ENCODE results near the gene TRPV4.

DNA sequence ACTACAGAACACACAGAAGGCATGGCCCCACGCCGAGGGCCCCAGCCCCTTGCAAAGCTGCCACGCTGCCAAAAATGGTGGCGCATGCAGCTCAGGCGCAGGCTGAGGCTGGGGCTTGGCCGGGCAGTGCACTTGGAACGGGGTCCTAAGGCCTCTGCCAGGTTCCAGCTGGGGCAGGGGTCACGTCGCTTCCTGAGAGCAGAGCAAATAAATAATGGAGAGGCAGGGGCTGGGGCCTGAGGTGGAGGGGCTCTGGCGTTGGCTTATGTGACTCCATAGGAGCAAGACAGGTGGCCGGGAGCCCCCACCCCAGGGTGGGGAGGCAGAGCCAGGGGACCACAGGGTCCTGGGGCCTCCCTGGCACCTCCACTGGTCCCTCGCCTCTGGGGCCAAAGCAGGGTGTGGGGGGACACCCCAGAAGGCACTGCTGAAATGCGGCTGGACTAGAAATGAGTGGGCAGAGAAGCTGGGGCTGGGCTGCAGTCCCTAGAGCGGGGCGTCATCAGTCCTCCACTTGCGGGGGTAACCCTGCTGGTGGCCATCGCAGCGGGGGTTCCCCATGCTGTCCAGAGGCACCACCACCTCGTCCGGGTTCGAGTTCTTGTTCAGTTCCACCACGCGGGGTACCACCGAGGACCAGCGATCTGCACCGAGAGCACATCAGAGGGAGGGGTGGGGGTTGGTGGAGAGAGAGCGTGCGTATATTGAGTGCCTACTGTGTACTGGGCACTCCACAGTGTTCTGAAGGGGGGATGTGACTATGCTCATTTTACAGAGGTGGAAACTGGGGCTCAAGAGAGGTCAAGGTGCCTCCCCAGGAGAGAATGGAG, 49.8 kb downstream of the TRPV4 start:
- no peak for TF ChIP-seq EZH2 (IDR thresholded peaks at IDR 0.05; ENCODE audit: low read depth, unreplicated experiment)
- TF ChIP-seq CREB1 (CRISPR knock-in tag; IDR thresholded peaks at IDR 0.05; ENCODE audit: low read depth) = no peak

Measured in GM23338 (cell line).